GM18520 (cell line): ENCODE measurements around the gene ATPAF1.
"Not testable (repeated sequence)": the region's sequence is repeated elsewhere in the genome, so short reads cannot be mapped to it uniquely, and the experiment has no call there.

Experiments
- ATAC-seq: cut with Tn5 transposase; IDR thresholded peaks from one replicate; pipeline ENCODE4 v1.9.1; 2021; ENCODE audit not compliant: unreplicated experiment

Gene ATPAF1

DNA sequence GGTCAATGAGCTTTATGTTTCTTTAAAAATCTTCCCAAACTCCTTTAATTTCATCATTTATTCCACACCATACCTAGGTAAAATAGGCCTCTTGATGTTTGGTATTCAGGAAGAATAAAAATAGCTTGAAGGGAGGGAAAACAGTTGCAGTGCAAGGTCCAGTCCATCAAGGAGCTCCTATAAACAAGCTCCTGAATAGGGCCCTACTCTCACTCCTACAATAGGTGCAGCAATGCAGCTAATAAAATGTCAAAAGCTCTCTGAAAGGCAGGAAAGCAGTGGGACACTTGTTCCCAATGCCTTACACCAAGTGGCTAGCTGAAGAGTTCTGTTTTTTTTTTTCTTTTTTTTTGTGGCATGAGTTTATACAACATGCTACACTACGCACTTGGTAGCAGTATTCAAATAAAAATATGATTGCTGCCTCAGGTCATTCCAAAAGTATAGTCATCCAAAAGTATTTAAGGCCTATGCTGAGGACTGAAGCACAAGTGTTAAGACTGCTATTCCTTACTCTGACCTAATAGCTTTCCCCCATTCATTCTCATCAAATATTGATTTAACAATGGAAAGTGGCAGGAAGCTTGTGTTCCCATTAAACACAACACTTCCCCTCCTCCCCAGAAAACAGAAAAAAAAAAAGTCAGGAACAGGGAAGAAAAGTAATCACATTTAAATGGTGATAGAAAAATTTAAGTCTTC lies 13.3 kb upstream of the ATPAF1 start:
- ATAC-seq, result no peak

DNA sequence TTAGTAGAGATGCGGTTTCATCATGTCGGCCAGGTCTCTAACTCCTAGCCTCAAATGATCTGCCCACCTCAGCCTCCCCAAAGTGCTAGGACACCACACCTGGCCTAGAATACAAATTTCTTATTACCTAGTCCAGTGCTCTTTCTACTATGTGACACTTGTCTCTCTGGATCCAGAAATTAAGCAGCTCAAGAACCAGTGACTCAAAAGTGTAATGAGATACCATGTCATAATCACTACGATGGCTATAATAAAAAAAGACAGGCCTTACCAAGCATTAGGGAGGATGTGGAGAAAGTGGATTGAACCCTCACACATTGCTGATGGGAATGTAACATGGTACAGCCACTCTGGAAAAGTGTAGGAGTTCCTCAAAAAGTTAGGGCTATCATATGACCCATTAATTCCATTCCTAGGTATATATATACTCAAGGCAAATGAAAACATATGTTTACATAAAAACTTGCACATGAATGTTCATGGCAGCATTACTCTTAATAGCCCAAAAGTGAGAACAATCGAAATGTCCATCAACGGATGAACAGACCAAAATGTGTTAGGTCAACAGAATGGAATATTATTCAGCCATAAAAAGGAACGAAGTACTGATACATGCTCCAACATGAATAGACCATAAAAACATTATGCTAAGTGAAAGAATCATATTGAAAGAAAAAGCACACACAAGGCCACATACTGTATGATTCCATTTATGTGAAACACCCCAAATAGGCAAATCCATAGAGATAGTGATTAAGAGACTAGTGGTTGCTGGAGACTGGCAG lies 11.8 kb upstream of the ATPAF1 start:
- ATAC-seq, result no peak

DNA sequence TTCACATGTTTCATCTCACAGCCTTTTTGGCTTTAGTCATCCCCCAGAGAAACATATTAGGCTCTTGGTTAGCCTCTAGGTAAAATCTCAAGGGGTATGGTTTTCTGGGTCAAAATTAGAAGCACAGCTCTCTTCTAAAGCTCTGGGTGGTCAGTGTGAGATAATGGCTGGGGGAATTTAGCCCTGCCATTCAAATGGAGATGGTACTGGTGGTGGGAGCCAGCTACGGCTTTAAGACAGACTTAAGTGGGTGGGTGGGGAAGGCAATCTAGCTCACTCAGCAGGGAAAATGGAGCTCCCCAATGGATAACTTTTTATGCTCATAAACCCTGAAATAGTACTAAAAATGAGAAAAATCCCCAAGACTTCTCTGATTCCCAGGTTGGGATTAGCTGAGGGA lies 9.2 kb upstream of the ATPAF1 start:
- ATAC-seq, result no peak

DNA sequence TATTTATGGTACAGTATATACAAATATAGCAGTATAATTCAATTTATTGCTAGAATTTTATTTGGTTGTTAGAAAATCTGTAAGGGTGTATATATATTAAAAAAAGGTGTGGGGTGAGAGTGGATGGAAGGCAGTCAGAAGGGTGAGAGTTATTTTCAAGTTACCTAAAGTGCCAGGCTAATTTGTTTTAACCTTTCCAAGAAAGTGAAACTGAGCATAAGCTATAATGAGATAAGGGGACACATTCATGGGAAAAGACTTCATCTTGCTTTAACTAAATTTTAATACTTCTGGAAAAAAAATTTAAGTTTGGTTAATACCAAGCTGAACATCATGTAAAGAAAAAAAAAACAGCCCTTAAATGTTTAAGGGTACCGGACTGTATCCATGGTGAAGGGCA lies 8.4 kb upstream of the ATPAF1 start:
- no peak for ATAC-seq

DNA sequence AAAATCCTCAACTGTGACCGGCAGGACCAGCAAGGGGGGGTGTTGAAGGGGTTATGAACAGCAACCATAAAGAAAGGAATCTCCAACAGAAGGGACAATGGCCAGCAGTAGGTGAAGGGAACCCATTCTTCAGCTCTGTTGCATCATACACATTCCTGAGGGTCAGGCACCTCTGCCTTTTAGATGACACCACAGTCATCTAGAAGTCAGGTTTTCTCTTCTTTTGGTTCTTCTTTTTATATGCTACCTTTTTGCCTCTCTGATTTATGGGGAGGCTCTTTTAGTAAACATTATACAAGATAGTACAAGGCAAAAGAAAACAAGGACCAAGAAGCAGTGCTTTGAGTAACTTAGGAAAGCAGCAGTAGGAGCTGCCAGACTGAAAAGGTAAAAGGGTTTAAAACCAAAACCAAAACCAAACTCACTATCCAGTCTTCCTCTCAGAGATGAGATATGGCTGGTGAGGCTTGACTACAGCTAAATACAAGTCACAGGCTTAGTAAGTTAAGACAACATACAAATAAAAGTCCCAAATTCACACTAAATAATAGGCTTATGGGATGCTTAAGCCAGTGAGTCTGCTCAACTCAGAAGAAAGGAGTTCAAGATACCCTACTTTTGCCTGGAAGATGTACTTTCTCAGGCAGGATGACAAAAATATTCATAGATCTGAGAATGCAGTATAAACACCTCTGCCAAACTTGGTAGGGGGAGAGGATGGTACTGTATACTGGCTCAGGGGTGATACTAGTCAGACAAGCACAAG lies 7.6 kb upstream of the ATPAF1 start:
- peak; percentile 44 for ATAC-seq

DNA sequence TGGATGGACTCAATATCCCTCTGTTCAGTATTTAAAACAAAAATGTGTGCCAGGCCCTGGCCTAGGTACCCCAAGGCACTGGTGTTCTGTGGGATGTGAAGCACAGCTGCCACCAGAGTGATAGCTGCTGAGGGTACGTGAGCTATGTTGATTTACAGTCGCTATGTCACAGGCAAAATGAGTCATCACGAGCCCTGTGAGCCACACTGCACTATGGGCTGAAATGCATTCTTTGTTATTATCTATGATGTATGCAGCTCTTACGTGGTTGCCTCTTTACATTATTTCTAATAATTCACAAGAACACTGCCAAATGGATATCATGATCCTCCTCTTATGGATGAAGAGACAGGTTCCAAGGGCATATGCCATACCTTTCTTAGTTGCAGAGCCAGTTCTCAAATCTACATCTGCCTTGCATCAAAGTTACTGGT lies 5.6 kb upstream of the ATPAF1 start:
- ATAC-seq, result no peak

DNA sequence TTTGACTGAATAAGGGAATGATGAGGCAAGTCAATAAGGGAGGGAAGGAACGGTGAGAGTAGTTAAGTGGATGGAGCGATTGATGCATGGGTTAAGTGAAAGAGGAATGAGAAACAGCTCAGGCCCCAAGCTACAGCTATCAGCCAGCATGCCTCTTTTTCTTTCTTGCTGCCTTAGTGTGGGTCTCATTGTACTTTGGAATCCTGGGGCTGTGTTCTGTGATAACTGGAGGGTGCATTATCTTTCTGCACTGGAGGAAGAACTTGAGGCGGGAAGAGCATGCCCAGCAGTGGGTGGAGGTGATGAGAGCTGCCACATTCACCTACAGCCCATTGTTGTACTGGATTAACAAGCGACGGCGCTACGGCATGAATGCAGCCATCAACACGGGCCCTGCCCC lies 4.5 kb upstream of the ATPAF1 start:
- no peak for ATAC-seq

DNA sequence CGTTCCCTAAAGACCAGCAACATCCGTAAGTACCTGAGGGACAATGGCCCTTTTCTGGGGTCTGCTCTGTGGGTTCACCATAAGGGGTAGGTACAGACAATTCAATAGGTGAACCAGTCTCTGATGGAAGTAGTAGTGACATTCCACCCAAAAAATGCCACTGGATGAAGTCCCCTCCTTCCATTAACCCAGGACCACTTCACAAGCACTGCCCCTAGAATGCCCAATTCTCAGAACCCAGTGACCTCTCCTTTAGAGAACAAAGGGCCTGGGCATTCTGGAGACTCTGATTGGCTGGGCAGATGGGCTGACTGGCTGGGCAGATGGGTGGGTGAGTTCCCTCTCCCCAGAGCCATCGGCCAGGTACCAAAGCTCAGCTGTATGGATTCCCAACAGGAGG lies 3.4 kb upstream of the ATPAF1 start, which contains the start of gene TEX38:
TEX38 (plus strand) TSS at position 301 of the 400 bp plus-strand sequence; CDS start at position 382, 81 bp downstream.
- ATAC-seq, result no peak

DNA sequence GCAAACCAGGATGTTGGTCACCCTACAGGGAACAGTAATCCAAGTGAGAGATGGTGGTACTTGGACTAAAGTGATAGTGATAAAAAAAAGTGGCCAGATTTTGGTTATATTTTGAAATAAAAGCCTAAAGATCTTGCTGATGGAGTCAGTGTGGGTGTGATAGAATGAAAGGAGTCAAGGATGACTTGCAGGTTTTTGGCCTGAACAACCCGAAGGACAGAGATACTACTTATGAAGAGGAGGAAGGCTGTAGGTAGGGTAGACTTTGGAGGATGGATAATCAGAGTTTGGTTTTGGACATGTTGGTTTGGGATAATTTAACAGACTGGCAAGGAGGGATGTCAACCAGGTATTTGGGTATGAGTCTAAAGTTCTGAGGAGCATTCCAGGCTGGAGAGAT lies 2.0 kb upstream of the ATPAF1 start:
- ATAC-seq, result no peak

DNA sequence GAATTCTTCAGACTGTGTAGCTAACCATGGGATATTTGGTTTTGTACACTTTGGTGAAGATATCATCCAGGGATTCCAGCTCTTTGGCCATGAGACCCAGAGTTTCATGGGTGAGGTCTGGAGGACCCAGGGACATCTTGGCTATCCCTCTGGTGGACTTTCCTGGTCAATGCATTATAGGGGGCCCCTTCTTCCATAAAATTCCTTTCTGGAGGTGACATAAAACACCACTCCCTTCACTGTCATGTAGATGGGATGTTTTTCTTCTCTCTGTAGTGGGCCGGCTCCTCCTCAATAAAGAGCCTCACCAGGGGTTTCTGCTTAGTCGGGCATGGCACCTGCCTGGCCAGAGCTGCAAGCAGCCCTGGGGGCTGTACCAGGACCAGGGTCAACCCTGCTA lies 2.2 kb downstream of the ATPAF1 start:
- ATAC-seq, result no peak

DNA sequence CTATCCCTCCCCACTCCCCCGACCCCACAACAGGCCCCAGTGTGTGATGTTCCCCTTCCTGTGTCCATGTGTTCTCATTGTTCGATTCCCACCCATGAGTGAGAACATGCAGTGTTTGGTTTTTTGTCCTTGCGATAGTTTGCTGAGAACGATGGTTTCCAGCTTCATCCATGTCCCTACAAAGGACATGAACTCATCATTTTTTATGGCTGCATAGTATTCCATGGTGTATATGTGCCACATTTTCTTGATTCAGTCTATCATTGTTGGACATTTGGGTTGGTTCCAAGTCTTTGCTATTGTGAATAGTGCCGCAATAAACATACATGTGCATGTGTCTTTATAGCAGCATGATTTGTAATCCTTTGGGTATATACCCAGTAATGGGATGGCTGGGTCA lies 5.2 kb downstream of the ATPAF1 start:
- not testable (repeated sequence) for ATAC-seq

DNA sequence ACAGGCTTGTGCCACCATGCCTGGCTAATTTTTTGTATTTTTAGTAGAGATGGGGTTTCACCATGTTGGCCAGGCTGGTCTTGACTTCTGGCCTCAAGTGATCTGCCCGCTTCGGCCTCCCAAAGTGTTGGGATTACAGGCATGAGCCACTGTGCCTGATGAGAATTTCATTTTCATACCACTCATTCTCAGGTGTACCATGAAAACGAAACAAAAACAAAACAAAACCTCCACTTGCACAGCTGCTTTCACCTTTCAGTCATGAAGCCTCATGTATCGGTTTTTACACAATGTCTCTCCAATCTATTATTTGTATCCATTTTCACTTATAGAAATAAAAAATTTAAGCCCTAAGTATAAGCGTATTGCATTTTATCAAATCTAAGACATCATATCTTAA lies 8.0 kb downstream of the ATPAF1 start:
- peak; percentile 81 for ATAC-seq

DNA sequence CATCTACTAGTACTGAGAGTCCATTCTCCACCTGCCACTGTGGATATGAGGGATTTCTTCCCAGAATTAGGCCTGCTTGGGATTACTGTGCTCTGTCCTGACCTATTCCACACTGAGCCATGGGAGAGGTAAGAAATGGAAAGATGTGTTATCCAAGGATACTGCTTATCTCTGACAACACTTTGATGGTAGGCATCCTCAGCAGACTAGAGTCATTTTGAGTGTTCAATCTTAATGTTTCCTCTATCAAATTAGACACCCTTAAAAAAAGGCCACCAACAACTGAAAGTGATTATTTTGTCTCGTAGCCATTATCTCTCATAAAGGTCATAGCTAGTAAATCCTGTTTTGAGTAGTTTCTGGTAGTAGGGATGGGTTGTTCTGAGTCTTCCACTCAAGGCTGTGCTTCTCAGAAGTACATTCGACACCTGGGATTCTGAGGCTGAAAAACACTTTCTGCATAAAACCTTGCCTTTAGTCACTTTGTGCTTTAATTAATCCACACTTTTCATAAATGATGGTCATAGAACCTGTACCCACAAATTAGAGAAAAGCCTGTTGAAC lies 8.8 kb downstream of the ATPAF1 start:
- no peak for ATAC-seq

DNA sequence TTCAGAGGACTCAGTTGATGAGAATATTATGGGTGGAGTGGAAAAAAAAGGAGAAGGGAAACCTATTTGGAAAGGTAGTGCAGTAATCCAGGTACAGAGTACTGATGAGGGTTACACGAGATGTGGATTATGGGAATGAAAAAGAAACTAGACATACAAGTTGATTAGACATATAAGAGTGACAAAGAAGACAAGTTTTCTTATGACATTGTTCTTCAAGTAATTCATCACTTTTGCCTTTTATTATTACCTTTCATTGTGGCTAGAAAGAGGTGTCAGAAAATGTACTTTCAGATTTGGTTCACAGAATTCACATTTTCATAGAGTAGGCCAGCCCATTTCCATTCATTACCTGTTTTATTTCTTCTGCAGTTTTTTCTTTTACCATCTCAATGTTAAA lies 10.4 kb downstream of the ATPAF1 start:
- ATAC-seq, result no peak

DNA sequence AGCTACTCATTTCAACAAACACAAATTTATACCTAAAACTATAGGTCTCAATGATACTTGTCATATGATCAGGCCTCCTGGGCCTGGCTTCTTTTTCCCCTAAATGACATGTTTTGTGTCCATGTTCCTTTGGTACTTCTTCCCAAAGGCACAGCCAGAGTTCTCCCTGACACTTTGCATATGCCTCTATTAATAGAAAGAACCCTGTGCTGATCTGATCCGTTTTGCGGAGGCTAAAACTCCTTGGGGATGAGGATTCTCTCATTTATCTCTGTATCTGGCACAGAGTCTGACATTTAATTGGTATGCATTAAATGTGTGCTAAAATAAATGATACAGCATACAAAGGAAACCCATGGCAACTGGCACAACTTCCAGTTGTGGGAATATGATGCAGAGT lies 11.5 kb downstream of the ATPAF1 start:
- ATAC-seq, result no peak

DNA sequence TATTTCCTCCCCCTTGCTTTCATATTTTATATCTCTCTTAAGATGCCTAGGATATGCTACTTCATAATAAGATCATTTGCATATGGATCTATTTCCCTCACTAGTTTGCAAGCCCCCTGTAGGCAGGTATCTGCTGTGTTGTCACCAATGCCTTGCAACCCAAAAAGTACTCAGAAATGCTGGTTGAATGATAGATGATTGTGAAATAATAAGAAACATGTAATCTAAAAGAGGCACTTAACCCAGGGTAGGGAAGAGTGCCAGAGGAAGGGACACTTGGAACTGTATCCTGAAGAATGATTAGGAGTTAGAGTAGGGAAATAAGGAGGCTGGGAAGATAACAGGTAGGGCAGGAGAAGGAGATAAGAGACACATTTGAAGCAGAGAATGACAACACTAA lies 12.3 kb downstream of the ATPAF1 start:
- ATAC-seq, result no peak

DNA sequence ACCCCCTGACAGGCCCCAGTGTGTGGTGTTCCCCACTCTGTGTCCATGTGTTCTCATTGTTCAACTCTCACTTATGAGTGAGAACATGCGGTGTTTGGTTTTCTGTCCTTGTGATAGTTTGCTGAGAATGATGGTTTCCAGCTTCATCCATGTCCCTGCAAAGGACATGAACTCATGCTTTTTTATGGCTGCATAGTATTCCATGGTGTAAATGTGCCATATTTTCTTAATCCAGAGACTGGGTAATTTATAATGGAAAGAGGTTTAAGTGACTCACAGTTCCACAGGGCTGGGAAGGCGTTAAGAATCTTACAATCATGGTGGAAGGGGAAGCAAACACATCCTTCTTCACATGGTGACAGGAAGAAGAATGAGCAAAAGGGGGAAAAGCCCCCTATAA lies 13.5 kb downstream of the ATPAF1 start:
- ATAC-seq, result not testable (repeated sequence)

DNA sequence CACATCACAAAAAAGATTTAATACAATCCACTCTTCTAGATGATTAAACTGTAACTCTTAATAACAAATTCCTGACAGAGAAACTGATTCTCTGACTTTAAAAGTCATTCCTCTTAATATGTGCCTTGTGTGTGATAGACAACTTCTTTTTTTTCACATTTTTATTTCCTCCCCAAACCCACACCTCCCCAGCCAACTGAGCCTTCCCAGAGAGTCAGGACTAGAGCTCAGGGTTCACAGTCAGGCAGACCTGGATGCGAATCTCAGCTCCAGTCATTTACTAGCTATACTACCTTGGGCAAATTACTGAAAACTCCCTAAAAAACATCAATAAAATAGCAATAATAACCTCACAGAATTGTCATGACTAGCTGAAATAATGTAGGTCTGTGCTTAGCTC lies 14.2 kb downstream of the ATPAF1 start:
- no peak for ATAC-seq

DNA sequence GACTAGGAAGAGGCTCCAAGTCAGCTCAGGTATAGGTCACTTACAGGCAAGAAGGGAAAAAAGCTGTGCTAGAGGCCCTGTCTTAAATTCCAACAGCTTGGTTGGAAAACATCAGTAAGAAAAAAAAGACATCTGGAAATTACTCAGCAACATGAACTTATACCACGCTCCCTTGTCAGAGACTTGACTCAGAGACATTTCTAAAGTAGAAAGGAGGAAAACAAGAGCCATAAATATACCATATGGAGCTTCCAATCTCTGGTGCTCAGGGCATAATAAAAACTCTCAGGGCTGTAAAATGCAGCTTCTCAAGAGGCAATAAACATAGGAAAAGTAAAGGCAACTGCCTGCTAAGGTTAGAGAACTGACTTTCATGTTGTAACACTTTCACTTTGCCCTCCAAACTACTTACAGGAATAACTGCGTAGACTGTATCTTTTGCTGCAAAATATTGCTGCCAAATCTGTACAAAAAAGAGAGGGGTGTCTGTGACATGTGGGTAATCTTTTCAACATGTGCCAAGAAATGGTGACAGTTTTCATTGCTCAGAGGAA lies 14.7 kb downstream of the ATPAF1 start:
- no peak for ATAC-seq

DNA sequence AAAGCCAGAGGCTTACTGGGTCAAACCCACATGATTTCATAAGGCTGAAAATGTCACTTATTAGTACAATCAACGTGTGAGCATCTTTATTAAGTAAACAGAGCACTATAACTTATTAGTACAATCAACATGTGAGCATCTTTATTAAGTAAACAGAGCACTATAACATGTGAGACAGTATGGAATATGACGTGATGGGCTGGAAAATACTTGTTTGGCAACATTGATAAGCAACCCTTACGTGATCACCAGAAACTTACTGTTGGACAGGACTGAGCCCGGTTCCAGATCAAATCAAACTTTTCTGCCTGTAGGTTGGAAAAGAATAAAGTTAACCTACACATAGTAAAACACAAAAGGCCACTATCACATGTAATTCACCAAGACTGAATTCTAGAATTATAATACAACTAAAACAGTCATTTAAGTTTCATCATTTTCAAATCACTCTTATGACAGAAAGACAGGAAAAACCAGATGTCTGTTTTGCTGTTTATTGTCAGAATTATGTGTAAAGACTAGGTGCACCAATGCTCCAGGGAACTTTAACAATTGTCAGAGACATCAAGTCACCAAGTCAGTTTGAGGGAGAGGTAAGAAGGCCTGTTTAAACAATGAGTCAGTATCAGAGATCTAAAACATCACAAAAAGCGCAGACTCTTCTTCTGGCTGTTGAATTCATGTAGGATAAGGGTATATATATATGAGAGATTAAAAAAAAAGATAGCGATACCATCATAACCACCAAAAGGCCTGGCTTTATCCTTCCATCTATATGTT lies 15.7 kb downstream of the ATPAF1 start:
- ATAC-seq, result no peak
